CD4-positive, alpha-beta T cell treated with Interleukin-17A for 4 hours (primary cell): ENCODE results near the gene MAP4K2.
A peak's percentile ranks its signal among the peaks of the same experiment; 100 is the strongest.

Experiments used
- DNase-seq: peaks from one replicate; pipeline ENCODE4 v3.0.0-alpha.2; 2020; ENCODE audit warnings: mixed read lengths

Gene MAP4K2

GRCh38 chr11:64790205-64791095, 12.6 kb downstream of the MAP4K2 start:
- DNase-seq, result no peak

- no peak for DNase-seq
Observed at GRCh38 chr11:64789331-64790204, 13.4 kb downstream of the MAP4K2 start.

GRCh38 chr11:64788321-64789215, 14.4 kb downstream of the MAP4K2 start:
- no peak for DNase-seq

GRCh38 chr11:64787526-64788320, 15.3 kb downstream of the MAP4K2 start:
- peak; percentile 78 for DNase-seq

GRCh38 chr11:64786308-64786707, 16.7 kb downstream of the MAP4K2 start:
- no peak for DNase-seq

GRCh38 chr11:64784813-64785581, 18.0 kb downstream of the MAP4K2 start:
- DNase-seq, result no peak

GRCh38 chr11:64778473-64779298, 24.3 kb downstream of the MAP4K2 start, which contains the start of gene SF1:
Gene SF1 (minus strand): TSS chr11:64778542. CDS start chr11:64778392, 150 bp downstream.
- peak; percentile 98 for DNase-seq

- no peak for DNase-seq
Observed at GRCh38 chr11:64778223-64778472, 24.9 kb downstream of the MAP4K2 start.

- peak; percentile 91 for DNase-seq
Observed at GRCh38 chr11:64777449-64778222, 25.4 kb downstream of the MAP4K2 start.

GRCh38 chr11:64776875-64777274, 26.1 kb downstream of the MAP4K2 start:
- DNase-seq, result no peak

GRCh38 chr11:64776425-64776824, 26.6 kb downstream of the MAP4K2 start:
- DNase-seq, result no peak

- no peak for DNase-seq
Observed at GRCh38 chr11:64774144-64774543, 28.9 kb downstream of the MAP4K2 start.

GRCh38 chr11:64772303-64773018, 30.6 kb downstream of the MAP4K2 start:
- no peak for DNase-seq

- DNase-seq, result no peak
Observed at GRCh38 chr11:64771861-64772260, 31.2 kb downstream of the MAP4K2 start.

GRCh38 chr11:64770120-64770519, 32.9 kb downstream of the MAP4K2 start:
- DNase-seq, result no peak

- no peak for DNase-seq
Observed at GRCh38 chr11:64769283-64769682, 33.7 kb downstream of the MAP4K2 start.

GRCh38 chr11:64768300-64768694, 34.7 kb downstream of the MAP4K2 start:
- DNase-seq, result no peak
